HEK293 (cell line): ENCODE data around the gene LRRC15.

Source experiments
- CTCF ChIA-PET: fragments of 350-600 bp; formaldehyde crosslinking; extraction: SDS; loops from one replicate; lab custom pipeline; 2021; ENCODE audit warnings: antibody characterized with exemption; lab: Yijun Ruan, JAX
- POLR2A ChIA-PET: fragments of 300-600 bp; formaldehyde crosslinking; extraction: SDS; loops from one replicate; lab custom pipeline; 2020; ENCODE audit warnings: antibody characterized with exemption, inconsistent platforms; lab: Yijun Ruan, JAX
- H3K27ac ChIP-seq: fragments of 200-500 bp; sonication (Bioruptor generic); 2 replicates; pipeline ENCODE4 v1.5.1; 2014; ENCODE audit warnings: low read depth, low read length, control low read depth, inconsistent platforms; ENCODE audit errors: extremely low read depth
- H3K36me3 ChIP-seq, 2 experiments: fragments of 200-500 bp in 1 of 2; sonication (Bioruptor generic) in 1 of 2; 1 replicate in 1 of 2; 2 replicates in 1 of 2; pipeline ENCODE4 v1.5.1; 2014 to 2017; ENCODE audit warnings: inconsistent platforms in 2 of 2, low read length in 2 of 2; ENCODE audit not compliant: control insufficient read depth in 2 of 2, insufficient read depth in 1 of 2
- H3K4me1 ChIP-seq: fragments of 200-500 bp; sonication (Bioruptor generic); 2 replicates; pipeline ENCODE4 v1.5.1; 2014; ENCODE audit warnings: mild to moderate bottlenecking, low read length, inconsistent platforms; ENCODE audit not compliant: control insufficient read depth, insufficient read depth
- H3K4me3 ChIP-seq: 2 replicates; pipeline ENCODE4 v1.5.1; 2011; ENCODE audit warnings: low read depth, mild to moderate bottlenecking, control low read depth, low read length, moderate library complexity
- H3K9me3 ChIP-seq: fragments of 200-500 bp; sonication (Bioruptor generic); 2 replicates; pipeline ENCODE4 v1.5.1; 2014; ENCODE audit warnings: low read depth, low read length, inconsistent platforms; ENCODE audit not compliant: control insufficient read depth, insufficient read depth
- ATF2 ChIP-seq: fragments of 450-650 bp; formaldehyde crosslinking; IDR thresholded peaks from 2 replicates; pipeline ENCODE4 v1.5.1; 2016; ENCODE audit warnings: missing biosample characterization, missing genetic modification characterization, low read depth
- FEZF1 ChIP-seq: fragments of 450-650 bp; formaldehyde crosslinking; IDR thresholded peaks from 2 replicates; pipeline ENCODE4 v1.5.1; 2016; ENCODE audit warnings: missing biosample characterization, missing genetic modification characterization
- GLI4 ChIP-seq: fragments of 450-650 bp; formaldehyde crosslinking; IDR thresholded peaks from 2 replicates; pipeline ENCODE4 v1.5.1; 2016; ENCODE audit warnings: missing biosample characterization, missing genetic modification characterization
- GLIS1 ChIP-seq: fragments of 450-650 bp; formaldehyde crosslinking; IDR thresholded peaks from 2 replicates; pipeline ENCODE4 v1.5.1; 2016; ENCODE audit warnings: missing biosample characterization, missing genetic modification characterization
- GLIS2 ChIP-seq: fragments of 450-650 bp; formaldehyde crosslinking; IDR thresholded peaks from 2 replicates; pipeline ENCODE4 v1.5.1; 2016; ENCODE audit warnings: missing biosample characterization, missing genetic modification characterization
- OSR2 ChIP-seq: fragments of 450-650 bp; formaldehyde crosslinking; IDR thresholded peaks from 2 replicates; pipeline ENCODE4 v1.5.1; 2016; ENCODE audit warnings: missing biosample characterization, missing genetic modification characterization
- PATZ1 ChIP-seq: fragments of 450-650 bp; formaldehyde crosslinking; IDR thresholded peaks from 2 replicates; pipeline ENCODE4 v1.5.1; 2016; ENCODE audit warnings: missing biosample characterization, missing genetic modification characterization
- PRDM6 ChIP-seq: fragments of 450-650 bp; formaldehyde crosslinking; IDR thresholded peaks from 2 replicates; pipeline ENCODE4 v1.5.1; 2017; ENCODE audit warnings: missing biosample characterization, missing genetic modification characterization
- SP2 ChIP-seq: fragments of 450-650 bp; formaldehyde crosslinking; IDR thresholded peaks from 2 replicates; pipeline ENCODE4 v1.5.1; 2016; ENCODE audit warnings: missing biosample characterization, missing genetic modification characterization
- SP7 ChIP-seq: fragments of 450-650 bp; formaldehyde crosslinking; IDR thresholded peaks from 2 replicates; pipeline ENCODE4 v1.5.1; 2016; ENCODE audit warnings: missing biosample characterization, missing genetic modification characterization
- ZBTB20 ChIP-seq: fragments of 450-650 bp; formaldehyde crosslinking; IDR thresholded peaks from 2 replicates; pipeline ENCODE4 v1.5.1; 2016; ENCODE audit warnings: missing biosample characterization, missing genetic modification characterization
- ZBTB21 ChIP-seq: fragments of 450-650 bp; formaldehyde crosslinking; IDR thresholded peaks from 2 replicates; pipeline ENCODE4 v1.5.1; 2017; ENCODE audit warnings: missing biosample characterization, missing genetic modification characterization
- ZBTB8A ChIP-seq: fragments of 450-650 bp; formaldehyde crosslinking; IDR thresholded peaks from 2 replicates; pipeline ENCODE4 v1.5.1; 2016; ENCODE audit warnings: missing biosample characterization, missing genetic modification characterization
- ZEB2 ChIP-seq: fragments of 450-650 bp; formaldehyde crosslinking; IDR thresholded peaks from 2 replicates; pipeline ENCODE4 v1.5.1; 2016; ENCODE audit warnings: missing biosample characterization, missing genetic modification characterization
- ZIC2 ChIP-seq: fragments of 450-650 bp; formaldehyde crosslinking; IDR thresholded peaks from 2 replicates; pipeline ENCODE4 v1.5.1; 2016; ENCODE audit warnings: missing biosample characterization, missing genetic modification characterization
- ZNF223 ChIP-seq: fragments of 450-650 bp; formaldehyde crosslinking; IDR thresholded peaks from 2 replicates; pipeline ENCODE4 v1.5.1; 2016; ENCODE audit warnings: missing biosample characterization, missing genetic modification characterization
- ZNF24 ChIP-seq: fragments of 450-650 bp; formaldehyde crosslinking; IDR thresholded peaks from 2 replicates; pipeline ENCODE4 v1.5.1; 2016; ENCODE audit warnings: missing biosample characterization, missing genetic modification characterization
- ZNF391 ChIP-seq: fragments of 450-650 bp; formaldehyde crosslinking; IDR thresholded peaks from 2 replicates; pipeline ENCODE4 v1.5.1; 2016; ENCODE audit warnings: low read depth, missing biosample characterization, missing genetic modification characterization, borderline replicate concordance
- ZNF423 ChIP-seq: fragments of 450-650 bp; formaldehyde crosslinking; IDR thresholded peaks from 2 replicates; pipeline ENCODE4 v1.5.1; 2016; ENCODE audit warnings: missing biosample characterization, missing genetic modification characterization
- ZNF600 ChIP-seq: fragments of 450-650 bp; formaldehyde crosslinking; IDR thresholded peaks from 2 replicates; pipeline ENCODE4 v1.5.1; 2016; ENCODE audit warnings: missing biosample characterization, missing genetic modification characterization
- ZNF629 ChIP-seq: fragments of 450-650 bp; formaldehyde crosslinking; IDR thresholded peaks from 2 replicates; pipeline ENCODE4 v1.5.1; 2017; ENCODE audit warnings: missing biosample characterization, missing genetic modification characterization
- ZNF664 ChIP-seq: fragments of 450-650 bp; formaldehyde crosslinking; IDR thresholded peaks from 2 replicates; pipeline ENCODE4 v1.5.1; 2016; ENCODE audit warnings: missing biosample characterization, missing genetic modification characterization
- ZNF692 ChIP-seq: fragments of 450-650 bp; formaldehyde crosslinking; IDR thresholded peaks from 2 replicates; pipeline ENCODE4 v1.5.1; 2016; ENCODE audit warnings: missing biosample characterization, missing genetic modification characterization
- ZNF768 ChIP-seq: fragments of 450-650 bp; formaldehyde crosslinking; IDR thresholded peaks from 2 replicates; pipeline ENCODE4 v1.5.1; 2018; ENCODE audit warnings: missing biosample characterization, mild to moderate bottlenecking, missing genetic modification characterization
- ZNF843 ChIP-seq: fragments of 450-650 bp; formaldehyde crosslinking; IDR thresholded peaks from 2 replicates; pipeline ENCODE4 v1.5.1; 2016; ENCODE audit warnings: missing biosample characterization, missing genetic modification characterization
- ZSCAN16 ChIP-seq: fragments of 450-650 bp; formaldehyde crosslinking; IDR thresholded peaks from 2 replicates; pipeline ENCODE4 v1.5.1; 2016; ENCODE audit warnings: missing biosample characterization, missing genetic modification characterization
- ZSCAN30 ChIP-seq: fragments of 450-650 bp; IDR thresholded peaks from 2 replicates; pipeline ENCODE4 v1.5.1; 2018; ENCODE audit warnings: missing biosample characterization, mild to moderate bottlenecking, missing genetic modification characterization, moderate library complexity

The LRRC15 gene

DNA sequence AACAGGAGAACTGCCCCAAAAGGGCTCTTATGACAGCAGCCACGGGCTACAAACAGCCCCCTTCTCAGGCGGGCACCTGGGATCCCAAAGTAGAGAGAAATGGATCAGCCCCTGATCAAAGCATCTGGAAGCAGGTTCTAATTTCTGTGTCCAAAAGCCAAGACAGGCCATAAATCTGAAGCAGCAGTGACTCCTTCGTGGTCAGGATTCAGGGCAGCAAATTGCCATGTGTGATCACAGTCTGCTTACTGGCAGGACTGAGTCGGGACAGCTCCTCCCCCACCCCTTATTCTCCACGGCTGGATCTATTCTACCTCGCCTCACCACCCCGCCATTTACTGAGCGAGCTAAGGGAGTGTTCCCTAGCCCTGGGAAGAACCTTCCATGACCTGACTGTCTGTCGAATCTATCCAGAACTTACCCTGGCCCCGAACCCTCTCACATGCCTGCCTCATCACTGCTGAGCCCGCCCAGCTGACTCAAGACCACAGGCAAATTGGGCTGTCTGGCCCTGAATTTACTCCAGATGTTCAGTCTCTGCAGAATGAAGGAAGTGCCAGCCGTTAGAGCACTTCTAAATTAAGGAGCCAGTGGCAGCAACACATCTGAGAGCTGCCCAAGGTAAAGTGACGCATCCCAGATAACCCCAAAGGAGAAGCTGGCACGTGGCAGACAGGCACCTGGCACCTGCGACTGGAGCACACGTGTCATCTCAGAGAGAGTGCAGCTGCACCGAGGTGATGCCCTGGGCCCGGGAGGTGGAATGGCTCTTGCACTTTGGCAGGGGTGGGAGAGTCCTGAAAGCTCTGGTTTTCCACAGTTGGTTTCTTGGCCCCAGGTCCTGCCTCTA is 1.3 kb downstream of the LRRC15 start:
- ChIA-PET POLR2A (no interaction called here), CTCF (interaction anchor here (0.6 to 1.7 kb wide), 2 partner anchors 24 to 33 kb away, joined by 4 read pairs; no protein-coding TSS in a partner anchor)
- Histone ChIP-seq H3K36me3 (no peaks in the 10 kb centered on the region), H3K4me1 (no peaks in the 10 kb centered on the region), H3K27ac (no peak overlapping the region), H3K9me3 (no peaks in the 10 kb centered on the region), H3K4me3 (no peak overlapping the region)
- TF ChIP-seq ZNF600 = peak; percentile 93; the same call in 1 of the 2 replicates
- TF ChIP-seq GLIS2 (tag by site-specific recombination) = no peak
- peak; percentile 76 for TF ChIP-seq SP7 (tag by site-specific recombination)

- Histone ChIP-seq H3K27ac (no peak overlapping the region), H3K4me3 (no peak overlapping the region), H3K9me3 (no peaks in the 10 kb centered on the region), H3K36me3 (no peaks in the 10 kb centered on the region), H3K4me1 (no peaks in the 10 kb centered on the region)
- ChIA-PET CTCF (no interaction called here), POLR2A (no interaction called here)
- peak; percentile 98 for TF ChIP-seq ZNF664 (tag by site-specific recombination)
- TF ChIP-seq ZBTB21 (tag by site-specific recombination) = no peak
- TF ChIP-seq ZBTB8A (tag by site-specific recombination) = peak; percentile 38
- 0 out of 2 replicates have a peak, but pooled peaks have one; percentile 24 for TF ChIP-seq ZNF24
- peak; percentile 37 for TF ChIP-seq SP7 (tag by site-specific recombination)
- TF ChIP-seq OSR2 (tag by site-specific recombination) = peak; percentile 35; the same call in 1 of the 2 replicates
- TF ChIP-seq ZIC2 (tag by site-specific recombination) = peak; percentile 97
- TF ChIP-seq ZNF768 = no peak
- TF ChIP-seq ZNF692 (tag by site-specific recombination) = 0 out of 2 replicates have a peak, but pooled peaks have one; percentile 17
- TF ChIP-seq ZNF223 (tag by site-specific recombination) = no peak
- peak; percentile 89 for TF ChIP-seq GLIS1 (tag by site-specific recombination)
- no peak for TF ChIP-seq SP2 (tag by site-specific recombination)
- TF ChIP-seq GLI4 (tag by site-specific recombination) = no peak
- peak; percentile 85 for TF ChIP-seq ZBTB20 (tag by site-specific recombination)
- TF ChIP-seq ZNF423 (tag by site-specific recombination) = peak; percentile 78
- TF ChIP-seq ZEB2 (tag by site-specific recombination) = peak; percentile 67; the same call in 1 of the 2 replicates
- peak; percentile 20; the same call in 1 of the 2 replicates for TF ChIP-seq PATZ1 (tag by site-specific recombination)
- peak; percentile 74; the same call in 1 of the 2 replicates for TF ChIP-seq FEZF1 (tag by site-specific recombination)
- peak; percentile 82 for TF ChIP-seq PRDM6 (tag by site-specific recombination)
- no peak for TF ChIP-seq ZNF391 (tag by site-specific recombination)
- TF ChIP-seq ZNF843 (tag by site-specific recombination) = peak; percentile 79
- TF ChIP-seq ATF2 = 0 out of 2 replicates have a peak, but pooled peaks have one; percentile 10
- TF ChIP-seq ZSCAN30 (tag by site-specific recombination) = 0 out of 2 replicates have a peak, but pooled peaks have one; percentile 22
- TF ChIP-seq ZNF600 = peak; percentile 50; the same call in 1 of the 2 replicates
- TF ChIP-seq ZSCAN16 (tag by site-specific recombination) = no peak
- peak; percentile 86 for TF ChIP-seq ZNF629 (tag by site-specific recombination)
Measured at GRCh38 chr3:194365978-194366490, 3.5 kb downstream of the LRRC15 start.
